Upper lobe of right lung (tissue), 1 donor: ENCODE results near the gene FER. TPM values are rescaled to one million over a fixed set of nuclear protein-coding genes. Genes with fewer than 3 reads are reported as not detected.
"Not testable (repeated sequence)": the region's sequence is repeated elsewhere in the genome, so short reads cannot be mapped to it uniquely, and the experiment has no call there.

Experiments used
- ATAC-seq: fragments of 200-7000 bp; cut with Tn5 transposase; one replicate; pipeline ENCODE4 v1.9.1; 2020; ENCODE audit warnings: mild to moderate bottlenecking, moderate library complexity
- DNase-seq: peaks from one replicate; pipeline ENCODE4 v3.0.0-alpha.2; 2020
- H3K27ac ChIP-seq: fragments of 200-600 bp; one replicate; pipeline ENCODE4 v1.8.0; 2022
- H3K27me3 ChIP-seq: fragments of 200-600 bp; one replicate; pipeline ENCODE4 v1.8.0; 2022; ENCODE audit warnings: mild to moderate bottlenecking
- H3K36me3 ChIP-seq: fragments of 200-600 bp; one replicate; pipeline ENCODE4 v1.8.0; 2022
- H3K4me1 ChIP-seq: fragments of 200-600 bp; one replicate; pipeline ENCODE4 v1.8.0; 2022
- H3K4me3 ChIP-seq: fragments of 200-600 bp; one replicate; pipeline ENCODE4 v1.8.0; 2022; ENCODE audit warnings: mild to moderate bottlenecking
- H3K9me3 ChIP-seq: fragments of 200-600 bp; one replicate; pipeline ENCODE4 v1.8.0; 2022
- intact Hi-C: fragments of 100-400 bp; cut with DNase I; formaldehyde crosslinking; loops from one replicate; pipeline ENCODE4 v1.11.0; 2022
- total RNA-seq: library from RNA; stranded (reverse); fragmentation: NEBNext Ultra II Directional; extraction: Animal tissue kit (Norgen Biotek cat#: 25700); gene quantifications from one replicate; pipeline ENCODE4 v1.2.1, GENCODE V29; 2021
- TF ChIP-seq, protein P1 (sequence below): fragments of 200-600 bp; IDR thresholded peaks from one replicate; pipeline ENCODE4 v1.8.0; 2022; ENCODE audit warnings: antibody characterized with exemption
- donor health status: DM: no; HTN: yes; CAD: no; lungs with severe emphysema.

Gene FER
- total RNA-seq, 1 donor from 2014 or later = 33.6 TPM

DNA sequence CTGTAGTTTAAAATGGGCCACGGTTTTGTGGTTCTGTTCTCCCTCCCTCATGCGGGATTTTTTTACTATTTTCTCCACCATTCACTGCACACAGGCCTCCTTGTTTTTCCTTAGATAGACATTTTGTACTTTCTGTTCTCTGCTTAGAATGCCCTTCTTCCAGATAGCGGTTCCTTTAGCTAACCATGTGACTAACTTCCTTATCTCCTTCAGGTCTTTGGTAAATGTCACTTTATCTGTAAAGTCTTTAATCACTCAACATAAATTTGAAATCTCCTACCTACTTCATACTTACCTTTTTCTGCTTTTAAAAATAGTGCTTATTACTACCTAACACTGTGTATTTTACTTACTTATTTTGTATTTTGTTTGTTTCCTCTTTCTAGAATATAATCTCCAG lies 15.0 kb downstream of the FER start:
- Histone ChIP-seq H3K36me3 (no peaks in the 10 kb centered on the region), H3K27ac (no peak overlapping the region), H3K4me1 (no peaks in the 10 kb centered on the region), H3K4me3 (no peak overlapping the region), H3K9me3 (no peaks in the 10 kb centered on the region), H3K27me3 (no peaks in the 10 kb centered on the region)
- ATAC-seq (no peak), DNase-seq (no peak)
- TF ChIP-seq, protein P1, sequence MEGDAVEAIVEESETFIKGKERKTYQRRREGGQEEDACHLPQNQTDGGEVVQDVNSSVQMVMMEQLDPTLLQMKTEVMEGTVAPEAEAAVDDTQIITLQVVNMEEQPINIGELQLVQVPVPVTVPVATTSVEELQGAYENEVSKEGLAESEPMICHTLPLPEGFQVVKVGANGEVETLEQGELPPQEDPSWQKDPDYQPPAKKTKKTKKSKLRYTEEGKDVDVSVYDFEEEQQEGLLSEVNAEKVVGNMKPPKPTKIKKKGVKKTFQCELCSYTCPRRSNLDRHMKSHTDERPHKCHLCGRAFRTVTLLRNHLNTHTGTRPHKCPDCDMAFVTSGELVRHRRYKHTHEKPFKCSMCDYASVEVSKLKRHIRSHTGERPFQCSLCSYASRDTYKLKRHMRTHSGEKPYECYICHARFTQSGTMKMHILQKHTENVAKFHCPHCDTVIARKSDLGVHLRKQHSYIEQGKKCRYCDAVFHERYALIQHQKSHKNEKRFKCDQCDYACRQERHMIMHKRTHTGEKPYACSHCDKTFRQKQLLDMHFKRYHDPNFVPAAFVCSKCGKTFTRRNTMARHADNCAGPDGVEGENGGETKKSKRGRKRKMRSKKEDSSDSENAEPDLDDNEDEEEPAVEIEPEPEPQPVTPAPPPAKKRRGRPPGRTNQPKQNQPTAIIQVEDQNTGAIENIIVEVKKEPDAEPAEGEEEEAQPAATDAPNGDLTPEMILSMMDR = no peak
- intact Hi-C loops = no loop called here

DNA sequence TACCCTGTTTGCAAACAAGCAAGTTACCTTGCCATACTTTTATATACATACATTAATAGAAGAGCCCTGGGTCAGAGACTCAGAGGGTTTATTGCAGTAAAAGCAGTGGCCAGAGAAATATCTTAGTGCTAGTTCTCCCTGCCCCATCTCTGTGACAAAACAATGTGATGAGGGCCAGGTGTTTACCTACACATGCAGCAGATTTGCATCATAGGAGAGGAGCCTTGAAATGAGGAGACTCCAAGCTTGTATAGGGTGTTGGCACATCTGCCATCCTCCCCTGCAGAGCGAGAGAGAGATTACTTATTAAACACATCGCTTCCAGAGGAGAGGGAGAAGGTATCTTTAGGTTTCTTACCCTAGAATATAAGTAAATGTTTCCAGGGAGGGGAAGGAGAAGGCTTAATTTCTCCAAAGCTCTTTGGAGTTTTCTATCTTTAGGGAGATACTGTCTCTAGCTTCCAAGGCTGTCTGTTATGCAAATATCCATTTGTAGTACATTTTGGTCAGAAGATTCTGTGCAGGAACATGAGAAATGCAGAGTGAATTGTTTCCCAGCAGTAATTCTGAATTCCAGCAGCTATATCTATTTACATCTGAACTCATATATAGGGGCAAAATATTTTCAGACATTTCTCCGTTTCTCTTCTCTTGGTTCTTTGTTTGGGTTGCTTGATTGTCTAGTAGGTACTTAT lies 15.7 kb downstream of the FER start:
- TF ChIP-seq, protein P1 = no peak
- no peaks in the 10 kb centered on the region for H3K4me1 ChIP-seq
- H3K36me3 ChIP-seq = no peaks in the 10 kb centered on the region
- no peak overlapping the region for H3K4me3 ChIP-seq
- H3K27ac ChIP-seq = no peak overlapping the region
- H3K9me3 ChIP-seq = no peaks in the 10 kb centered on the region
- ATAC-seq (no peak), DNase-seq (no peak)
- intact Hi-C loops = no loop called here
- H3K27me3 ChIP-seq = no peaks in the 10 kb centered on the region

DNA sequence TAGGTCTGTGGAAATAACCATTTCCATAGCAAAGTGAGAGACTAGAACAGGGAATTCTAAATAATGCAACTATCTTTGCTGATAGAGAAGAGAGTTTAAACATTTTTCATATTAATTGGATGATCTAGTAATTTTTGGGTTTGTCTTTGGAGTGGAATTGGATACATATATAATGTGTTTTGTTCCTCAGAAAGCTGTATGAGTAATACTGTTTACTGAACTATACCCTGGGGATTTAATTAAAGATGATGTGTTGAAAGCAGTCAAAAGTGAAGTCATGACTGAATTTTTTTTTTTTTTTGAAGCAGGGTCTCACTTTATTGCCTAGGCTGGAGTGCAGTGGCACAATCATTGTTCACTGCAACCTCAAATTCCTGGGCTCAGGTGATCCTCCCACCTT lies 17.9 kb downstream of the FER start:
- H3K9me3 ChIP-seq = no peaks in the 10 kb centered on the region
- DNase-seq (no peak), ATAC-seq (no peak)
- H3K36me3 ChIP-seq = no peaks in the 10 kb centered on the region
- TF ChIP-seq, protein P1 = no peak
- H3K4me3 ChIP-seq = no peak overlapping the region
- intact Hi-C loops = no loop called here
- H3K27ac ChIP-seq = no peak overlapping the region
- no peaks in the 10 kb centered on the region for H3K4me1 ChIP-seq
- no peaks in the 10 kb centered on the region for H3K27me3 ChIP-seq

DNA sequence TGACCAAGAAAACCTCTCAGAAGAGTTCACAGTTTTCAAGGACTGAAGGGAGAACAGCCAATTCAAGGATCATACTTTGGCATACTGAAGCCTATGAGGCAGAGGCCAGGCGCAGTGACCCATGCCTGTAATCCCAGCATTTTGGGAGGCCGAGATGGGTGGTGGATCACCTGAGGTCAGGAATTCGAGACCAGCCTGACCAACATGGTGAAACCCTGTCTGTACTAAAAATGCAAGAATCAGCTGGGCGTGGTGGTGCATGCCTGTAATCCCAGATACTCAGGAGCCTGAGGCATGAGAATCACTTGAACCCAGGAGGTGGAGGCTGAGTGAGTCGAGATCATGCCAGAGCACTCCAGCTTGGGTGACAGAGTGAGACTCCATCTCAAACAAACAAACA lies 19.2 kb downstream of the FER start:
- H3K4me1 ChIP-seq, H3K9me3 ChIP-seq, ATAC-seq, H3K27ac ChIP-seq, intact Hi-C loops, H3K27me3 ChIP-seq, H3K4me3 ChIP-seq, H3K36me3 ChIP-seq, DNase-seq: not testable (repeated sequence)

DNA sequence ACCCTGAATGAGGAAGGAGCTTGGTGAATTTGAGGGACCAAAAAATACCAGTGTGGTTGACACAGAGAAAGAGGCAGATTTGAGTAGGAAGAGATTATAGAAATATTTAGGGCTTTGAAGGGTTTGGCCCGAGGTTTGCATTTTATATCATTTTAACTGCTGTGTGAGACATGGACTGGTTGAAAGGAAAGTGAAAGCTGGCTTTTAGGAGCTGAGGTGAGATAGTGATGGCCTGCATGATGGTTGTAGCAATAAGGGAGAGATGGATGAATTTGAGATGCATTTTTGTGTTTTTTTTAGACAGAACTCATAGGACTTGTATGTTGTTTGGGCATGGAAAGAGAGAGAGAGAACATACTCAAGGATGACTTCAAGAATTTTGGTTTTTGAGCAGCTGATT lies 21.7 kb downstream of the FER start:
- Histone ChIP-seq H3K4me1 (no peaks in the 10 kb centered on the region), H3K27me3 (no peaks in the 10 kb centered on the region), H3K4me3 (no peak overlapping the region), H3K9me3 (no peaks in the 10 kb centered on the region), H3K27ac (no peak overlapping the region), H3K36me3 (no peaks in the 10 kb centered on the region)
- TF ChIP-seq, protein P1 = no peak
- ATAC-seq (no peak), DNase-seq (no peak)
- intact Hi-C loops = no loop called here

DNA sequence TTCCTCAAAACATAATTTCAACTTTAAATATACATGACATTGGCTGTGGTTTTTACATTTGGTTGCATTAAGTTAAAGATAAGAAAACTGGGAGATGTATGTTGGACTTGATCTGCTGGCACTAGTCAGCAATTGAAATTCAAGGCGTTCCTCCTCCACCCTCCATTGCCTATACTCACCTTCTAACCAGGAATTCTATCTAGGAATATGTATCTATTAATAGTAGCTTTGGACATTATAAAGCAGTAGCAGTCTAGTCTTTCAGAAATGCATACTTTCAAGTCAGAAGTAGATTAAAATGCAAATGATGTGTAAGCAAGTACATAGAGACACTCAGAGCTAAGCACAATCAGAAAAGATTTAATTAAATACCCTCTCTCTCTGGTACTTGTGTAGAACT lies 24.9 kb downstream of the FER start:
- Histone ChIP-seq H3K4me3 (no peak overlapping the region), H3K27me3 (no peaks in the 10 kb centered on the region), H3K27ac (no peak overlapping the region), H3K9me3 (no peaks in the 10 kb centered on the region), H3K4me1 (no peaks in the 10 kb centered on the region), H3K36me3 (no peaks in the 10 kb centered on the region)
- intact Hi-C loops = no loop called here
- ATAC-seq = no peak
- TF ChIP-seq, protein P1 = no peak
- no peak for DNase-seq
